GM12801 (cell line): ENCODE results near the gene CPHXL2.

Experiments
- TF ChIP-seq, protein P1 (sequence below): IDR thresholded peaks from one replicate; pipeline ENCODE4 v1.5.1; 2011; ENCODE audit warnings: control low read depth; ENCODE audit not compliant: insufficient read length; ENCODE audit errors: extremely low read depth

CPHXL2 gene

DNA sequence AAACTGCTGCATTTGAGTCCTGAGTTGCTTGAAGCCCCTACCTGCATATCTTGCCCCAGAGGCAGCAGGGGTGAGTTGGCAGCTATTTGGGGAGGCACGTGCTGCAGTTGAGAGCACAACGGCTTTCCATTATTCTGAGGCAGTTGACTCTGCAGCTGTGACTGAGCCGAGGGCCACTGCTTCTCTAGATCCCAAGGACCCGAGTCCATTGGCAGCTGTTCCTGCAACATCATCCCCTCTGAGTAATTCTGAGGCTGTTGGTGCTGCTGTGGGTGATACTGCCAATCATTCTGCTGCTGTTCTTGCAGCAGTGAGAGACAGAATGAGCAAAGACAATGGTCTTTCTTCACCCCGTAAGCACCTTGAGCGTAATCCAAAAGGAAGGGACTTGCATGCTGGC is 16.5 kb downstream of the CPHXL2 start:
- TF ChIP-seq, protein P1, sequence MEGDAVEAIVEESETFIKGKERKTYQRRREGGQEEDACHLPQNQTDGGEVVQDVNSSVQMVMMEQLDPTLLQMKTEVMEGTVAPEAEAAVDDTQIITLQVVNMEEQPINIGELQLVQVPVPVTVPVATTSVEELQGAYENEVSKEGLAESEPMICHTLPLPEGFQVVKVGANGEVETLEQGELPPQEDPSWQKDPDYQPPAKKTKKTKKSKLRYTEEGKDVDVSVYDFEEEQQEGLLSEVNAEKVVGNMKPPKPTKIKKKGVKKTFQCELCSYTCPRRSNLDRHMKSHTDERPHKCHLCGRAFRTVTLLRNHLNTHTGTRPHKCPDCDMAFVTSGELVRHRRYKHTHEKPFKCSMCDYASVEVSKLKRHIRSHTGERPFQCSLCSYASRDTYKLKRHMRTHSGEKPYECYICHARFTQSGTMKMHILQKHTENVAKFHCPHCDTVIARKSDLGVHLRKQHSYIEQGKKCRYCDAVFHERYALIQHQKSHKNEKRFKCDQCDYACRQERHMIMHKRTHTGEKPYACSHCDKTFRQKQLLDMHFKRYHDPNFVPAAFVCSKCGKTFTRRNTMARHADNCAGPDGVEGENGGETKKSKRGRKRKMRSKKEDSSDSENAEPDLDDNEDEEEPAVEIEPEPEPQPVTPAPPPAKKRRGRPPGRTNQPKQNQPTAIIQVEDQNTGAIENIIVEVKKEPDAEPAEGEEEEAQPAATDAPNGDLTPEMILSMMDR = no peak

DNA sequence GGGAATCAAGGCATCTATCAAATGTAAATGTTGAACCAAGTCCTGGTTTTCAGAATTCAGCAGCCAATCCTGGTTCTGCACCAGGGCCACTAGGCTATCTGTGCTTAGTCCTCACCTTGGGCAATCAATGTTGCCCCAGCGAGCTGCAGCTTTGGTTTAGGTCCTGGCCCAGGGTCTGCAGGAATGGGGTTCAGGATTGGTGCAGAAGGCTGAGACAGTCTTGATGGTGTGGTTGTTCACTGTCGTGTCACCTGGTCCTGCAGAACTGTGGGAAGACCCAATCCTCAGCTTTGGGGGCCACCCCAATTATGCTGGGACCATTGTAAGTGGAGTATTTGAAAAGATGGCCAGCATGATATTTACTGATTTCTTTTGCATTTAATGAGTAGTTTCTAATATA is 18.6 kb downstream of the CPHXL2 start:
- TF ChIP-seq, protein P1 = no peak

DNA sequence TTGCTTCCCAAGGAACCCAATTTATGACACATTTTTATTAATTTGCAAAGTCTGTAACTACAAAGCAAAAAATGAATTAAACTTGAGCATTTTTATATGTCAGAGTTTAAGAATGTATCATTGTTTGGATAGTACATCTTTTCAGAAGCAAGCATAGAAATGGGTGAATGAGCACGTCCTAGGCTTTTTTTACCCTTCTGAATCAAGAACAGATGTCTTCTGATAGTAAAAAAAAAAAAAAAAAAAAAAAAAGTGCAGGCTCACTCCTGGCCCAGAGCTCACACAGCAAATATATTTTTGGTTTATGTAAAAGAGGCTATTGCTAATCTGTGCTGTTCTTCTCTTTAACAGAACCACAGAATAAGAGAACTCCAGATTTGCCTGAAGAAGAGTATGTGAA is 22.9 kb downstream of the CPHXL2 start:
- TF ChIP-seq, protein P1 = no peak

DNA sequence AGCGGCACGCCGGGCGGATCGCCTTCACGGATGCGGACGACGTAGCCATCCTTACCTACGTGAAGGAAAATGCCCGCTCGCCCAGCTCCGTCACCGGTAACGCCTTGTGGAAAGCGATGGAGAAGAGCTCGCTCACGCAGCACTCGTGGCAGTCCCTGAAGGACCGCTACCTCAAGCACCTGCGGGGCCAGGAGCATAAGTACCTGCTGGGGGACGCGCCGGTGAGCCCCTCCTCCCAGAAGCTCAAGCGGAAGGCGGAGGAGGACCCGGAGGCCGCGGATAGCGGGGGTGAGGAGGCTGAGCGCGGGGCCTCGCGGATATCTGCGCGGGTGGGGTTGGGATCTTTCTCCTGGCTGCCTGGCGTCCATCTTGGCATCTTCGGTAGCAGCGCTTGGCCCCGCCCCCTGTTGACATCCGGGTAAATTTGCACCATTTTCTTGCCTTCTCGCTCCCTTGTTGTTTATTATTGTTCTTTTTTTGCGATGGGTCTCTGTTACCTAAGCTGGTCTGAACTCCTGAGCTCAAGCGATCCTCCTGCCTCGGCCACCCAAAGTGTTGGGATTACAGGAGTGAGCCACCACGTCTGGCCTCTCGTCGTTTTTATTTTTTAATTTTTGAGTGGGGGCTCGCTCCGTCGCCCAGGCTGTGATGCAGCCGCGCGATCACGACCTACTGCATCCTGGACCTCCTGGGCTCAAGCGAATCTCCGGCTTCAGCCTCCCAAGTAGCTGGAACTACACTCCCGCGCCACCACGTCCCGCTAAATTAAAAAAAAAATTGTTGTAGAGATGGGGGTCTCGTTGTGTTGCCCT is 28.3 kb downstream of the CPHXL2 start:
- TF ChIP-seq, protein P1 = no peak

DNA sequence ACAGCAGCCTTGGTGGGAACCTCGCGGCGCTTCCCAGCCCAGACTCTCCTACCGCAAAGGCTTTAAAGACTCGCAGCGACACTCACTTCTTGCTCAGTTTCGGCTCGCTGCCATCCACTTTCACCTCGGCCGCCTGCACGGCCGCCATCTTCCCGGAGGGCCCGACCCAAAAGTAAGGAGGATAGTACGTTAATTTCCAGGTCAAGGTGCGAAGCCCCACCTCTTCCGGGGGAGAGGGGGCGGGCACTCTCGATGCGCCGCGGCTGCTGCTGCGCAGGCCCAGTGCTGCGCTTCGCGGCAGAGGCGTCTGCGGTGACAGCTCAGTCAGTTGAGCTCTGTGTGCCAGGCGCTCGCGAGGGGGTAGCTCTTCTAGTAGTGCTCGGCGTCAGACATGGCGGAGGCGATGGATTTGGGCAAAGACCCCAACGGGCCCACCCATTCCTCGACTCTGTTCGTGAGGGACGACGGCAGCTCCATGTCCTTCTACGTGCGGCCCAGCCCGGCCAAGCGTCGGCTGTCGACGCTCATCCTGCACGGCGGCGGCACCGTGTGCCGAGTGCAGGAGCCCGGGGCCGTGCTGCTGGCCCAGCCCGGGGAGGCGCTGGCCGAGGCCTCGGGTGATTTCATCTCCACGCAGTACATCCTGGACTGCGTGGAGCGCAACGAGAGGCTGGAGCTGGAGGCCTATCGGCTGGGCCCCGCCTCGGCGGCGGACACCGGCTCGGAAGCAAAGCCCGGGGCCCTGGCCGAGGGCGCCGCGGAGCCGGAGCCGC is 29.1 kb downstream of the CPHXL2 start, which contains the start of the genes KARS1 and TERF2IP:
Gene KARS1, minus strand, starts transcription at position 174 of the 773 bp plus-strand sequence. Its CDS starts 26 bp downstream, at position 148.
Gene TERF2IP, plus strand, starts transcription at position 282 of the 773 bp plus-strand sequence. Its CDS starts 110 bp downstream, at position 392.
- TF ChIP-seq, protein P1 = no peak

DNA sequence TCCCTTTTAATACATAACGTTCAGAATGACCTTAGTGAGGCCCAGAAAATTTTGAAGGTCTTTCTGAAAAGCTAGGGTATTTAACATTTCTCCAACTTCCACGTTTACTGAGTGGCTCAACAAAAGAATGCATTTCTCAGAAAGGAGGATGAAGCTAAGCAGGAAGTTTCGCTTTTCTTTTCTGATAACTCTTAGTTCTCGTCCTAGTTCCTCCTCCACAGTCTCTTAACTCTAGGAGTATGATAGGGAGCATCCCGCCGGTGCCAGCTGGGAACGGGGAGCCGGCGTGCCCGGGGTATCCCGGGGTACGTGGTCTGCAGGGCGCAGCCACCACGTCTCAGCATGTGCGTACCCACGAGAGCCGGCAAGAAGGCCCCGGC is 29.7 kb downstream of the CPHXL2 start:
- TF ChIP-seq, protein P1 = no peak

DNA sequence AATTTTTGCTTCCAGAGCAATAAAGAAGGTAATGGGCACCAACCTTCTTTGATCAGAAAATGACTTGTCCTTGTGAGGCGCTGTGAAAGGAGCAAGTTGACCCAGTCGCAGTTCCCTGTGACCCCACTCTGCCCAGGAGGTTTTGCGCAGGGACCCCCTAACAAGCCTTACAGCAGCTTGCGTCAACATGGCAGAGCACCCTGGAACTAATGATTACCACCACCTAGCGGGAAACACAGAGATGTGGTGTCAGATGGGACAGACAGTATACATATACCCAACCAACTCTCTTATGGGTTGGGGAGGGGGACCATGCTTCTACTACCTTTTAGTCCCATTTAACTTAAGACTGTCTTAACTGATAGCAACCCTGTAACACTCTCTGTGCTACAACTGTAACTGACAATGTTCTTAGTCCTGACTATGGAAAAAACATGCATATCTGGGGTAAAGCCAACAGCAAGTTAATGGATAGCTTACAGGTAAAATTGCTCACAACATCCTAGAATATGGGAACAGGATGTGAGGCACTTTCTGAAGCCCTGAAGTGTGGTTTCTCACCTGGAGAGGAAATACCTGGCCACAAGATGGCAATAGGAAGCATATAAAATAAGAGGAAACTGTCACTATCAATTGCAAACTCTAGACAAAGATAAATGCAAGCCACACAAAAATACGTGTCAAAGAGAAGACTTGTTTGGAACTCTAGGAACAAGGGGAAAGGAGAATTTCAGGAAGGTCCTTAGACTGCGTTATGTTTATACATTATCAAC is 32.4 kb downstream of the CPHXL2 start:
- TF ChIP-seq, protein P1 = no peak
